Liver (tissue), 9 donors: Measurements from ENCODE around the gene TANGO6. TPM values are rescaled to one million over a fixed set of nuclear protein-coding genes. Genes with fewer than 3 reads are reported as not detected.

Experiments
- DNase-seq: peaks from one replicate; pipeline ENCODE4 v3.0.0-alpha.2; 2017; ENCODE audit warnings: low spot score
- H3K27ac ChIP-seq, 2 donors: one replicate each; pipeline ENCODE4 v1.7.0; 2013; ENCODE audit warnings: inconsistent platforms in 2 of 2, low read length in 2 of 2, control low read depth in 1 of 2, low read depth in 1 of 2, mild to moderate bottlenecking in 1 of 2
- H3K27me3 ChIP-seq, 4 donors: one replicate each; pipeline versions ENCODE4 v1.6.1 to v1.7.0; 2013; ENCODE audit warnings: low read length in 3 of 4, inconsistent platforms in 1 of 4, mild to moderate bottlenecking in 1 of 4, moderate library complexity in 1 of 4; ENCODE audit not compliant: control insufficient read depth in 4 of 4, insufficient read depth in 4 of 4
- H3K36me3 ChIP-seq, 4 donors: one replicate each; pipeline versions ENCODE4 v1.6.1 to v1.7.0; 2013; ENCODE audit warnings: low read length in 3 of 4, mild to moderate bottlenecking in 3 of 4, low read depth in 1 of 4, moderate library complexity in 1 of 4; ENCODE audit not compliant: control insufficient read depth in 4 of 4, insufficient read depth in 3 of 4
- H3K4me1 ChIP-seq, 4 donors: one replicate each; pipeline versions ENCODE4 v1.6.1 to v1.7.0; 2013; ENCODE audit warnings: low read length in 3 of 4, mild to moderate bottlenecking in 3 of 4, moderate library complexity in 1 of 4; ENCODE audit not compliant: control insufficient read depth in 4 of 4, insufficient read depth in 4 of 4
- H3K4me3 ChIP-seq, 3 donors: one replicate each; pipeline versions ENCODE4 v1.6.1 to v1.7.0; 2013; ENCODE audit warnings: low read length in 3 of 3, control low read depth in 1 of 3, low read depth in 1 of 3, mild to moderate bottlenecking in 1 of 3
- H3K9ac ChIP-seq, 2 donors: one replicate each; pipeline ENCODE4 v1.7.0; 2013; ENCODE audit warnings: low read length in 2 of 2, mild to moderate bottlenecking in 2 of 2, moderate library complexity in 2 of 2, control low read depth in 1 of 2, low read depth in 1 of 2
- H3K9me3 ChIP-seq, 4 donors: one replicate each; pipeline versions ENCODE4 v1.6.1 to v1.7.0; 2013; ENCODE audit warnings: low read length in 3 of 4; ENCODE audit not compliant: control insufficient read depth in 4 of 4
- ATF3 ChIP-seq: IDR thresholded peaks from 2 replicates; pipeline ENCODE4 v1.6.1; 2016; ENCODE audit warnings: antibody characterized with exemption
- EGR1 ChIP-seq, 2 donors: IDR thresholded peaks; 2 replicates each; pipeline ENCODE4 v1.6.1; 2016 to 2018; ENCODE audit warnings: antibody characterized with exemption in 2 of 2, low read depth in 2 of 2
- FOXA1 ChIP-seq: IDR thresholded peaks from 2 replicates; pipeline ENCODE4 v1.6.1; 2016; ENCODE audit warnings: antibody characterized with exemption
- FOXA2 ChIP-seq: IDR thresholded peaks from 2 replicates; pipeline ENCODE4 v1.6.1; 2016; ENCODE audit warnings: antibody characterized with exemption
- GABPA ChIP-seq, 2 donors: IDR thresholded peaks in 1 of 2; conservative IDR thresholded peaks in 1 of 2; 2 replicates each; pipeline ENCODE4 v1.6.1; 2016; ENCODE audit warnings: antibody characterized with exemption in 2 of 2, mild to moderate bottlenecking in 1 of 2, moderate library complexity in 1 of 2
- HNF4A ChIP-seq, 2 donors: conservative IDR thresholded peaks; 2 replicates each; pipeline ENCODE4 v1.6.1; 2016; ENCODE audit warnings: antibody characterized with exemption in 2 of 2, mild to moderate bottlenecking in 2 of 2
- HNF4G ChIP-seq: IDR thresholded peaks from 2 replicates; pipeline ENCODE4 v1.6.1; 2016; ENCODE audit warnings: antibody characterized with exemption
- JUND ChIP-seq, 2 donors: IDR thresholded peaks; 2 replicates each; pipeline ENCODE4 v1.6.1; 2016; ENCODE audit warnings: antibody characterized with exemption in 2 of 2
- MAX ChIP-seq: IDR thresholded peaks from 2 replicates; pipeline ENCODE4 v1.6.1; 2016; ENCODE audit warnings: antibody characterized with exemption
- NR2F2 ChIP-seq: IDR thresholded peaks from 2 replicates; pipeline ENCODE4 v1.6.1; 2016; ENCODE audit warnings: antibody characterized with exemption
- RAD21 ChIP-seq, 2 donors: IDR thresholded peaks; 2 replicates each; pipeline ENCODE4 v1.6.1; 2016; ENCODE audit warnings: antibody characterized with exemption in 2 of 2, mild to moderate bottlenecking in 2 of 2
- REST ChIP-seq: IDR thresholded peaks from 2 replicates; pipeline ENCODE4 v1.6.1; 2016; ENCODE audit warnings: antibody characterized with exemption, mild to moderate bottlenecking
- RXRA ChIP-seq, 2 donors: IDR thresholded peaks; 2 replicates each; pipeline ENCODE4 v1.6.1; 2017 to 2018; ENCODE audit warnings: antibody characterized with exemption in 2 of 2, mild to moderate bottlenecking in 1 of 2
- SP1 ChIP-seq: IDR thresholded peaks from 2 replicates; pipeline ENCODE4 v1.6.1; 2018; ENCODE audit warnings: antibody characterized with exemption, mild to moderate bottlenecking
- TAF1 ChIP-seq: conservative IDR thresholded peaks from 2 replicates; pipeline ENCODE4 v1.6.1; 2016; ENCODE audit warnings: antibody characterized with exemption, mild to moderate bottlenecking
- YY1 ChIP-seq: IDR thresholded peaks from 2 replicates; pipeline ENCODE4 v1.6.1; 2016; ENCODE audit warnings: antibody characterized with exemption, mild to moderate bottlenecking
- WGBS: extraction: QIAGEN DNeasy Blood & Tissue Kit; methylation state at CpG from one replicate; pipeline ENCODE4 v1.1.7; 2013; 5-methylcytosine and 5-hydroxymethylcytosine counted together
- polyA plus RNA-seq, 2 donors: library from polyadenylated mRNA; stranded (reverse) in 1 of 2; unstranded in 1 of 2; fragments of 200-250 nt in 1 of 2; fragments of >200 nt in 1 of 2; fragmentation: Nextera tagmentation in 1 of 2; extraction: Ambion mirVana in 1 of 2; gene quantifications; one replicate each; pipeline versions ENCODE4 v1.2.1 to v1.2.3, GENCODE V29; 2013 to 2015
- total RNA-seq, 2 donors: library from RNA; depleted of rRNA; stranded (reverse); fragments of >200 nt; gene quantifications; one replicate each; pipeline ENCODE4 v1.2.3, GENCODE V29; 2014
- TF ChIP-seq, protein P1 (sequence below): fragments of 150-350 bp; IDR thresholded peaks from 2 replicates; pipeline ENCODE4 v1.5.1; 2017; ENCODE audit warnings: improper control_type of control experiment, low read depth, low read length; ENCODE audit not compliant: missing input control
- TF ChIP-seq, protein P2 (sequence below): IDR thresholded peaks from 2 replicates; pipeline ENCODE4 v1.6.1; 2016; ENCODE audit warnings: antibody characterized with exemption
- donor health status: healthy.
- donor health status: healthy.
- donor health status: healthy.
- donor health status: healthy.
- donor health status: healthy.

Gene TANGO6
- total and polyA plus RNA-seq, 4 donors, result 6.8 to 40.6 (median 10.5) TPM

GRCh38 chr16:68985855-68986254 is 142.5 kb downstream of the TANGO6 start:
- 91% methylated on average over 2 of the region's 2 CpGs for WGBS

More at GRCh38 chr16:68985855-68986254, 142.5 kb downstream of the TANGO6 start:
- Histone ChIP-seq H3K9ac (no peak overlapping the region), H3K36me3 (peaks cover 0 to 5% (median 4%) of the 10 kb centered on the region in 4 donors), H3K9me3 (no peaks in the 10 kb centered on the region), H3K27ac (no peak overlapping the region), H3K4me3 (no peak overlapping the region), H3K27me3 (no peaks in the 10 kb centered on the region), H3K4me1 (no peaks in the 10 kb centered on the region)
- TF ChIP-seq NR2F2 (no peak), TAF1 (no peak), FOXA2 (no peak), SP1 (no peak), EGR1 (IDR thresholded peaks at IDR 0.05; ENCODE audit: low read depth in 2 of 2) (no peak), JUND (IDR thresholded peaks at IDR 0.05) (no peak), GABPA (IDR thresholded peaks at IDR 0.05 in 1 of 2, conservative IDR thresholded peaks at IDR 0.05 in 1 of 2) (no peak), RXRA (IDR thresholded peaks at IDR 0.05) (no peak), ATF3 (no peak), MAX (no peak), HNF4A (conservative IDR thresholded peaks at IDR 0.05) (no peak), FOXA1 (no peak), REST (no peak), RAD21 (IDR thresholded peaks at IDR 0.05) (no peak), YY1 (no peak), HNF4G (no peak)
- TF ChIP-seq, protein P1, sequence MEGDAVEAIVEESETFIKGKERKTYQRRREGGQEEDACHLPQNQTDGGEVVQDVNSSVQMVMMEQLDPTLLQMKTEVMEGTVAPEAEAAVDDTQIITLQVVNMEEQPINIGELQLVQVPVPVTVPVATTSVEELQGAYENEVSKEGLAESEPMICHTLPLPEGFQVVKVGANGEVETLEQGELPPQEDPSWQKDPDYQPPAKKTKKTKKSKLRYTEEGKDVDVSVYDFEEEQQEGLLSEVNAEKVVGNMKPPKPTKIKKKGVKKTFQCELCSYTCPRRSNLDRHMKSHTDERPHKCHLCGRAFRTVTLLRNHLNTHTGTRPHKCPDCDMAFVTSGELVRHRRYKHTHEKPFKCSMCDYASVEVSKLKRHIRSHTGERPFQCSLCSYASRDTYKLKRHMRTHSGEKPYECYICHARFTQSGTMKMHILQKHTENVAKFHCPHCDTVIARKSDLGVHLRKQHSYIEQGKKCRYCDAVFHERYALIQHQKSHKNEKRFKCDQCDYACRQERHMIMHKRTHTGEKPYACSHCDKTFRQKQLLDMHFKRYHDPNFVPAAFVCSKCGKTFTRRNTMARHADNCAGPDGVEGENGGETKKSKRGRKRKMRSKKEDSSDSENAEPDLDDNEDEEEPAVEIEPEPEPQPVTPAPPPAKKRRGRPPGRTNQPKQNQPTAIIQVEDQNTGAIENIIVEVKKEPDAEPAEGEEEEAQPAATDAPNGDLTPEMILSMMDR, result no peak
- TF ChIP-seq, protein P2, sequence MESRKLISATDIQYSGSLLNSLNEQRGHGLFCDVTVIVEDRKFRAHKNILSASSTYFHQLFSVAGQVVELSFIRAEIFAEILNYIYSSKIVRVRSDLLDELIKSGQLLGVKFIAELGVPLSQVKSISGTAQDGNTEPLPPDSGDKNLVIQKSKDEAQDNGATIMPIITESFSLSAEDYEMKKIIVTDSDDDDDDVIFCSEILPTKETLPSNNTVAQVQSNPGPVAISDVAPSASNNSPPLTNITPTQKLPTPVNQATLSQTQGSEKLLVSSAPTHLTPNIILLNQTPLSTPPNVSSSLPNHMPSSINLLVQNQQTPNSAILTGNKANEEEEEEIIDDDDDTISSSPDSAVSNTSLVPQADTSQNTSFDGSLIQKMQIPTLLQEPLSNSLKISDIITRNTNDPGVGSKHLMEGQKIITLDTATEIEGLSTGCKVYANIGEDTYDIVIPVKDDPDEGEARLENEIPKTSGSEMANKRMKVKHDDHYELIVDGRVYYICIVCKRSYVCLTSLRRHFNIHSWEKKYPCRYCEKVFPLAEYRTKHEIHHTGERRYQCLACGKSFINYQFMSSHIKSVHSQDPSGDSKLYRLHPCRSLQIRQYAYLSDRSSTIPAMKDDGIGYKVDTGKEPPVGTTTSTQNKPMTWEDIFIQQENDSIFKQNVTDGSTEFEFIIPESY, result no peak
- no peak for DNase-seq
